ENCODE measurements around the gene KCNAB1.

DNA sequence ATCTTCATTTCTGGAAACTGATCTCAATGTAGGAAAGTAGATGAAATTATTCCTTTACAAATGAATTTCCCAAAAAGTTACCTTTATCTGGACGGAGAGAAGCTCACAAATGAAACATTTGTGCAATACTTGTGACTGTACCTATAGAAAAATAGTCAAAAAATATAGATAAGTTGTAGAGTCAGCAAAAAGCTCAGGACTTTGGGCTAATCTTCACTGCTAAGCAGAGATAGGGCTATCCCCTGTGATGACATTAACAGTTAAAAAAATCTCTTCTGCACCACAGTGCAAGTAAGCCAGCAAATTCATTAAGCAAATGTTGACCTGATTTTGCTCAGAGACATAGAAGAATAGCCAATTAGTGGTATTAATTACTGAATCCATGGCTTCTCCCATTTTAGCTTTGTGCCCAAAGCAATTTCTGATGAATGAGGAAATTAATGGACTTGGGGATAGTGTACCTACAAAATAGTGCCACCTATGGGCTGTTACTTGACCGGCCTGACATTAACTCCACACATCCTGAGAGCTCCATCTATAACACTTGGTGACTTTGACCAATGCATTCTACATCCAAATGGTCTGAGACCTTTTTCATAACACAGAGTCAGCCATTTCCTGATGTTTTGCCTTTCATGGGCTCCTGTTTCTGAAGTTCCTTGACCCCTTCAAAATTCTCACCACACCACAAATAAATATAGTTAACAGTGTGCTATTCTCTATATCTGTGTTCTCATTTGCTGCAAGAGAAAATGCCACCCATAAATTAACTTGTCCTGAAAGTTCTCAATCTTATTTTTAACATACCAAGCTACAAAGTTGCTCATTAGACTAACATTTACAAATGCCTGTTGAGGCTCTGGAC lies 329.6 kb downstream of the KCNAB1 start:
- TF ChIP-seq, protein P1, sequence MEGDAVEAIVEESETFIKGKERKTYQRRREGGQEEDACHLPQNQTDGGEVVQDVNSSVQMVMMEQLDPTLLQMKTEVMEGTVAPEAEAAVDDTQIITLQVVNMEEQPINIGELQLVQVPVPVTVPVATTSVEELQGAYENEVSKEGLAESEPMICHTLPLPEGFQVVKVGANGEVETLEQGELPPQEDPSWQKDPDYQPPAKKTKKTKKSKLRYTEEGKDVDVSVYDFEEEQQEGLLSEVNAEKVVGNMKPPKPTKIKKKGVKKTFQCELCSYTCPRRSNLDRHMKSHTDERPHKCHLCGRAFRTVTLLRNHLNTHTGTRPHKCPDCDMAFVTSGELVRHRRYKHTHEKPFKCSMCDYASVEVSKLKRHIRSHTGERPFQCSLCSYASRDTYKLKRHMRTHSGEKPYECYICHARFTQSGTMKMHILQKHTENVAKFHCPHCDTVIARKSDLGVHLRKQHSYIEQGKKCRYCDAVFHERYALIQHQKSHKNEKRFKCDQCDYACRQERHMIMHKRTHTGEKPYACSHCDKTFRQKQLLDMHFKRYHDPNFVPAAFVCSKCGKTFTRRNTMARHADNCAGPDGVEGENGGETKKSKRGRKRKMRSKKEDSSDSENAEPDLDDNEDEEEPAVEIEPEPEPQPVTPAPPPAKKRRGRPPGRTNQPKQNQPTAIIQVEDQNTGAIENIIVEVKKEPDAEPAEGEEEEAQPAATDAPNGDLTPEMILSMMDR (conservative IDR thresholded peaks at IDR 0.05): peak; percentile 65
- no peak for TF ChIP-seq EZH2 (IDR thresholded peaks at IDR 0.05; ENCODE audit: low read depth)

Data from PC-9 (cell line).